ENCODE results near the gene DDX55. TPM values are rescaled to one million over a fixed set of nuclear protein-coding genes. Genes with fewer than 3 reads are reported as not detected.
A peak's percentile ranks its signal among the peaks of the same experiment; 100 is the strongest.

DDX55 gene
- total and polyA plus RNA-seq, 2 of the 4 experiments (the other 2 are of a cell fraction) = 13.3 to 18.7 TPM

DNA sequence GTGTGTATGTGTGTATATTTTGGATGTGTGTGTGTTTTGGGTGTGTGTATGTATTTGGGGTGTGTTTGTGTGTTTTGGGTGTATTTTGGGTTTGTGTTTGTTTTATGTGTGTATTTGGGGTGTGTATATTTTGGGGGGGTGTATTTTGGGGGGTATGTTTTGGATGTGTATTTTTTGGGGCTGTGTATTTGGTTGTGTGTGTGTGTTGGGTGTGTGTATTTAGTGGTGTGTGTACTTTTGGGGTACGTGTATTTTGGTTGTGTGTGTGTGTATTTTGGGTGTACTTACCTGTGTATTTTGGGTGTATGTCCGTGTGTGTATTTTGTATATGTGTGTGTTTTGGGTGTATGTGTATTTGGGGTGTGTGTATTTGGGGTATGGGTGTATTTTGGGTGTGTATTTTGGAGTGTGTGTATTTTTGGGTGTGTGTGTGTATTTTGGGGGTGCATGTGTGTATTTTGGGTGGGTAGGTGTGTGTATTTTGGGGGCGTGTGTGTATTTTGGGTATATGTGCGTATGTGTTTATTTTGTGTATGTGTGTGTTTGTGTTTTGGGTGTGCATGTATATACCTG, 52.3 kb downstream of the DDX55 start:
- no peak for DNase-seq
- H3K4ac ChIP-seq (ENCODE audit: low read depth, low read length) = no peak overlapping the region
- no peak overlapping the region for H3K18ac ChIP-seq (ENCODE audit: low read depth, low read length)
- peaks cover 2 to 7% of the 10 kb centered on the region in 2 experiments; a peak in 2 of 4 replicates for H3K79me1 ChIP-seq (ENCODE audit: low read depth in 1 of 2, low read length in 2 of 2)
- H2AK5ac ChIP-seq (ENCODE audit: low read depth, low read length) = no peak overlapping the region
- TF ChIP-seq MAZ (IDR thresholded peaks at IDR 0.05; ENCODE audit: borderline replicate concordance, low read depth, low read length) (no peak), SMC3 (IDR thresholded peaks at IDR 0.05; ENCODE audit: low read depth, low read length) (no peak), FOS (IDR thresholded peaks at IDR 0.05; ENCODE audit: low read depth, low read length) (no peak), MAFK (IDR thresholded peaks at IDR 0.05; ENCODE audit: low read depth, low read length) (no peak)
- TF ChIP-seq, protein P1, sequence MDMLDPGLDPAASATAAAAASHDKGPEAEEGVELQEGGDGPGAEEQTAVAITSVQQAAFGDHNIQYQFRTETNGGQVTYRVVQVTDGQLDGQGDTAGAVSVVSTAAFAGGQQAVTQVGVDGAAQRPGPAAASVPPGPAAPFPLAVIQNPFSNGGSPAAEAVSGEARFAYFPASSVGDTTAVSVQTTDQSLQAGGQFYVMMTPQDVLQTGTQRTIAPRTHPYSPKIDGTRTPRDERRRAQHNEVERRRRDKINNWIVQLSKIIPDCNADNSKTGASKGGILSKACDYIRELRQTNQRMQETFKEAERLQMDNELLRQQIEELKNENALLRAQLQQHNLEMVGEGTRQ (IDR thresholded peaks at IDR 0.05; ENCODE audit: low read depth, low read length) = no peak
- no peak overlapping the region for H2BK120ac ChIP-seq (ENCODE audit: low read depth, low read length)
- H3K9ac ChIP-seq (ENCODE audit: low read depth, low read length) = no peak overlapping the region
- no peak overlapping the region for H4K5ac ChIP-seq (ENCODE audit: low read depth, low read length)
- no peak overlapping the region for H3K4me3 ChIP-seq (ENCODE audit: insufficient read depth, low read depth, low read length)
- H4K8ac ChIP-seq (ENCODE audit: low read depth in 2 of 2, low read length in 2 of 2) = no peak overlapping the region
- no peak overlapping the region for H2AFZ ChIP-seq (replicated peaks; ENCODE audit: low read length, poor library complexity)
- H4K20me1 ChIP-seq (ENCODE audit: insufficient read depth, low read length) = no peaks in the 10 kb centered on the region; the same call in 1 of the 2 replicates
- H2BK15ac ChIP-seq (ENCODE audit: low read depth, low read length) = no peak overlapping the region
- no peak overlapping the region for H2BK20ac ChIP-seq (ENCODE audit: low read depth, low read length)
- ChIA-PET CTCF (no interaction called here), POLR2A (ENCODE audit: unreplicated experiment) (interaction anchor here (0.7 kb wide), 1 partner anchor 1114 kb away, joined by 5 read pairs; no protein-coding TSS in a partner anchor)
- no TSS peak for BruUV-seq (replicated peaks)
- no peaks in the 10 kb centered on the region for H3K27me3 ChIP-seq (ENCODE audit: control insufficient read depth, insufficient read depth, low read length)
- peaks cover 32% of the 10 kb centered on the region for H3K36me3 ChIP-seq (ENCODE audit: control insufficient read depth, insufficient read depth, low read length)
- no peak overlapping the region for H3K56ac ChIP-seq (ENCODE audit: extremely low read depth, insufficient read depth, low read length)
- H3K4me1 ChIP-seq (ENCODE audit: control insufficient read depth, insufficient read depth, low read length) = no peaks in the 10 kb centered on the region
- H3K4me2 ChIP-seq (ENCODE audit: low read depth, low read length) = no peak overlapping the region
- in situ Hi-C loops (cut with MboI; ENCODE audit: low sequenced_read_pairs) (no loop called here), intact Hi-C loops (cut with micrococcal nuclease) (no loop called here), dilution Hi-C loops (cut with HindIII; ENCODE audit: low sequenced_read_pairs, unreplicated experiment) (no loop called here)
- H3K23ac ChIP-seq (ENCODE audit: low read depth, low read length) = no peak overlapping the region
- no peaks in the 10 kb centered on the region for H3K9me3 ChIP-seq (ENCODE audit: control insufficient read depth, insufficient read depth, low read length)
- no peak overlapping the region for H3K14ac ChIP-seq (replicated peaks; ENCODE audit: low read depth, low read length)
- H2AK9ac ChIP-seq (replicated peaks; ENCODE audit: low read depth, low read length, poor library complexity) = no peak overlapping the region
- H4K91ac ChIP-seq (ENCODE audit: insufficient read depth, low read depth, low read length) = no peak overlapping the region
- no peaks in the 10 kb centered on the region for H3K9me1 ChIP-seq (ENCODE audit: insufficient read depth, low read length)
- peak overlapping the region; percentile 66 for H2BK5ac ChIP-seq (ENCODE audit: low read depth, low read length, poor library complexity, severe bottlenecking)
- no peak for ATAC-seq (ENCODE audit: low read depth)
- no peak overlapping the region for H3K27ac ChIP-seq (ENCODE audit: insufficient read depth, low read length)
- 89 to 100% methylated on average over 2 of the region's 4 CpGs for WGBS, 2 experiments (ENCODE audit: extremely low coverage in 2 of 2, insufficient read length in 1 of 2)

All from IMR-90 (cell line).